Diencephalon (tissue), 1 donor: ENCODE measurements around the gene RECQL5. TPM values are rescaled to one million over a fixed set of nuclear protein-coding genes. Genes with fewer than 3 reads are reported as not detected.

Experiments
- total RNA-seq: library from RNA; depleted of rRNA; stranded (reverse); fragments of >200 nt; gene quantifications from one replicate; pipeline ENCODE4 v1.2.3, GENCODE V29; 2014

Gene RECQL5
- 15.0 TPM for total RNA-seq

DNA sequence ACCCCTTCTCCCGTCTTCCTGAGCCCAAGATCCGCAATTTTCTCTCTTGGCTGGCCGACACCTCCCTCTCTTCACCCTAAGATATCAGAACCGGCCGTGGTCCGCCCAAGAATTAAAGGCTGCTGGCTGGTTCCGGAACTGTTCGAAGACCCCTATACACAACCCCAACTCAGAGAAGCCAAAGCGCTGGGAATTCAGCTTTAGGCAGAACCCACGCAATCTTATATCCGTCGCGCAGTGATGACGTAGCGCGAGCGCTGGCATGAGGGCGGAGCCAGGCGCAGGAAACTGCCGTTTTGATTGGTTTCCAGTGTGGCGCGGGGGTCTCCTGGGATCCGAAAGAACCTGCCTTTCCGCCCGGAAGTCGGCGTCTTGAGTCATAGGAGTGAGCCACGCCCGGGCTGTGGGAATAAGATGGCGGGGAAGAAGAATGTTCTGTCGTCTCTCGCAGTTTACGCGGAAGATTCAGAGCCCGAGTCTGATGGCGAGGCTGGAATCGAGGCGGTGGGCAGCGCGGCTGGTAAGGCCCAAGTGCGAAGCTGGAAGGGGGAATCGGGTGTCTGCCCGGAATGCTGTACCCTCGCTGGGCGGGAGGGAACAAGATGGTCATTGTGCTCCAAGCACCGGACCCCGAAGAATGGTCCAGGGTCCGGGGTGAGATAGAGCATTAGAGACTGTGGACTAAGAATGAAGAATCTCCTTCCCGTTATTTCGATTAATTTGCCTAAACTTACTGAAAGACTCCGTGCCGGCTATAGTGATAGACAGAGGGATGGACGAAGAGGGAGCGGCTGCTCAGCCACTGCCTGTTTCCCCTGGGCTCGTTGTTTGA, at the start of gene RECQL5, which contains the start of gene SAP30BP:
TSS of gene RECQL5 (minus strand) at position 196 of the 832 bp plus-strand sequence. CDS start 597 bp downstream, outside the sequence.
TSS of gene SAP30BP (plus strand) at position 380 of the 832 bp plus-strand sequence. CDS start at position 415, 35 bp downstream.

GRCh38 chr17:75632863-75633485, 34.0 kb downstream of the RECQL5 start, which contains the start of gene SMIM5:
Gene SMIM5 (plus strand): TSS chr17:75633434. CDS start chr17:75640202, 6,768 bp downstream.

GRCh38 chr17:75587675-75588595, 79.0 kb downstream of the RECQL5 start, which contains the start of gene MYO15B:
Gene MYO15B (plus strand): TSS chr17:75587800. CDS start chr17:75588058, 258 bp downstream.

Other genes starting within 250 kb of the RECQL5 start
- gene TMEM94, start 210.5 kb downstream of the RECQL5 start, total RNA-seq, result 31.4 TPM
- gene CASKIN2, start 151.6 kb downstream of the RECQL5 start, total RNA-seq, result 9.0 TPM
- 10.4 TPM for gene TSEN54, start 150.6 kb downstream of the RECQL5 start, total RNA-seq
- gene LLGL2, start 141.5 kb downstream of the RECQL5 start, total RNA-seq, result 0.92 TPM
- gene MYO15B, start 79.4 kb downstream of the RECQL5 start, total RNA-seq, result 15.7 TPM
- gene SMIM5, start 33.7 kb downstream of the RECQL5 start, total RNA-seq, result 1.4 TPM
- 52.1 TPM for gene SAP30BP, start 184 bp upstream of the RECQL5 start, total RNA-seq
- gene ITGB4, start 54.3 kb upstream of the RECQL5 start, total RNA-seq, result 4.4 TPM
- 8.5 TPM for gene GALK1, start 98.0 kb upstream of the RECQL5 start, total RNA-seq
- gene UNK, start 117.7 kb upstream of the RECQL5 start, total RNA-seq, result 31.1 TPM
- gene UNC13D, start 177.2 kb upstream of the RECQL5 start, total RNA-seq, result 2.5 TPM
- gene WBP2, start 188.2 kb upstream of the RECQL5 start, total RNA-seq, result 52.1 TPM
- gene TRIM47, start 211.4 kb upstream of the RECQL5 start, total RNA-seq, result 15.2 TPM
- gene TRIM65, start 229.8 kb upstream of the RECQL5 start, total RNA-seq, result 10.6 TPM
- gene MRPL38, start 237.7 kb upstream of the RECQL5 start, total RNA-seq, result 37.4 TPM